Activated naive CD4-positive, alpha-beta T cell treated with anti-CD3 and anti-CD28 coated beads, Interleukin-2, amount 10 ng/mL, durations not matched to agents 7 days and 5 days (primary cell): ENCODE data around the gene UBE2I.

Experiments used
- CTCF ChIA-PET: fragments of 350-600 bp; sonication (Branson Sonifier 250); formaldehyde crosslinking; loops from one replicate; lab custom pipeline; 2021; ENCODE audit warnings: antibody characterized with exemption; lab: Charles Lee
- DNase-seq: peaks from one replicate; pipeline ENCODE4 v3.0.0-alpha.2; 2020
- H3K27ac Mint-ChIP-seq: one replicate; pipeline ENCODE4 v1.8.0; 2021; ENCODE audit warnings: mild to moderate bottlenecking, moderate library complexity, mixed read lengths
- H3K27me3 Mint-ChIP-seq: one replicate; pipeline ENCODE4 v1.8.0; 2021; ENCODE audit warnings: mild to moderate bottlenecking, mixed read lengths
- H3K36me3 Mint-ChIP-seq: one replicate; pipeline ENCODE4 v1.8.0; 2021; ENCODE audit warnings: mixed read lengths
- H3K4me1 Mint-ChIP-seq: one replicate; pipeline ENCODE4 v1.8.0; 2021; ENCODE audit warnings: mixed read lengths
- H3K4me3 Mint-ChIP-seq: one replicate; pipeline ENCODE4 v1.8.0; 2021; ENCODE audit warnings: mild to moderate bottlenecking, moderate library complexity, mixed read lengths
- H3K9me3 Mint-ChIP-seq: one replicate; pipeline ENCODE4 v1.8.0; 2021; ENCODE audit warnings: mixed read lengths

UBE2I gene

DNA sequence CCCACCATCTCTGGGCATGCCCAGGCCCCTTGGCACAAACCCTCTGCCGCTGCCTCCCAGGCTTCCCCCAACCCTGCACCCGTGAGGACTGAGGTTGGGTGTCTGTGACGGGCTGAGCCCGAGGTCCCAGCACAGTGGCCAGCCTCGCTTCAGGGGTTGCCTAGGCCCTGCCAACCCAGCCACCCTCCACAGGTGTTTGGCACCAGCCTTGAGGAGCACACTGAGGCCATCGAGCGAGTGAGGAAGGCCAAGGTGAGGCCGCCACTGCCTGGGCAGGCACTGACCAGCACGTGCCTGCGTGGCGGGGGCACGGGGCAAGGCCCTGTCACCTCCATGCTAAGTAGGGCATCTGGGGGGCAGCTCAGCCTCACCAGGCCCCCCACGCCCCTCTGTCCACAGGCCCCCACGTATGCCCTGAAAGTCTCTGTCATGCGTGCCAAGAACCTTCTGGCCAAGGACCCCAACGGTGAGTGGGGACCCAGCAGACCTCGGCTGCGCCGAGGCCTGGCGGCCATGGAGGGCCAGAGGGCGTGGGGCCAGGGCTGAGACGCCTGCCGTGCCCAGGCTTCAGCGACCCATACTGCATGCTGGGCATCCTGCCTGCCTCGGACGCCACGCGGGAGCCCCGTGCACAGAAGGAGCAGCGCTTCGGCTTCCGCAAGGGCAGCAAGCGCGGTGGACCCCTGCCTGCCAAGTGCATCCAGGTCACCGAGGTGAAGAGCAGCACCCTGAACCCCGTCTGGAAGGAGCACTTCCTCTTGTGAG is 31.5 kb downstream of the UBE2I start:
- no peaks in the 10 kb centered on the region for H3K9me3 Mint-ChIP-seq
- H3K36me3 Mint-ChIP-seq: no peaks in the 10 kb centered on the region
- CTCF ChIA-PET: no interaction called here
- no peak overlapping the region for H3K27ac Mint-ChIP-seq
- H3K4me3 Mint-ChIP-seq: no peak overlapping the region
- H3K27me3 Mint-ChIP-seq: peaks cover 38% of the 10 kb centered on the region
- DNase-seq: no peak
- peaks cover 21% of the 10 kb centered on the region for H3K4me1 Mint-ChIP-seq

GRCh38 chr16:1341495-1342420 is 32.3 kb downstream of the UBE2I start:
- Mint-ChIP-seq H3K4me3 (peak overlapping the region; percentile 68), H3K27ac (no peak overlapping the region)

GRCh38 chr16:1342526-1343427 is 33.3 kb downstream of the UBE2I start:
- Mint-ChIP-seq H3K4me3 (peak overlapping the region; percentile 68), H3K9me3 (no peaks in the 10 kb centered on the region), H3K27me3 (peaks cover 20% of the 10 kb centered on the region), H3K36me3 (no peaks in the 10 kb centered on the region), H3K4me1 (peaks cover 21% of the 10 kb centered on the region), H3K27ac (peak overlapping the region; percentile 11)
- DNase-seq: peak; percentile 98
- CTCF ChIA-PET: interaction anchor here (1.0 to 1.3 kb wide), 3 partner anchors 12 to 42 kb away, joined by 3 to 5 read pairs (median 3); no protein-coding TSS in a partner anchor

More at GRCh38 chr16:1341495-1342420, 32.3 kb downstream of the UBE2I start:
- Mint-ChIP-seq H3K4me1 (peaks cover 21% of the 10 kb centered on the region), H3K27me3 (peaks cover 30% of the 10 kb centered on the region), H3K36me3 (no peaks in the 10 kb centered on the region), H3K9me3 (no peaks in the 10 kb centered on the region)
- CTCF ChIA-PET: interaction anchor here (1.3 kb wide), 1 partner anchor 41 kb away, joined by 5 read pairs; no protein-coding TSS in a partner anchor
- DNase-seq: no peak

DNA sequence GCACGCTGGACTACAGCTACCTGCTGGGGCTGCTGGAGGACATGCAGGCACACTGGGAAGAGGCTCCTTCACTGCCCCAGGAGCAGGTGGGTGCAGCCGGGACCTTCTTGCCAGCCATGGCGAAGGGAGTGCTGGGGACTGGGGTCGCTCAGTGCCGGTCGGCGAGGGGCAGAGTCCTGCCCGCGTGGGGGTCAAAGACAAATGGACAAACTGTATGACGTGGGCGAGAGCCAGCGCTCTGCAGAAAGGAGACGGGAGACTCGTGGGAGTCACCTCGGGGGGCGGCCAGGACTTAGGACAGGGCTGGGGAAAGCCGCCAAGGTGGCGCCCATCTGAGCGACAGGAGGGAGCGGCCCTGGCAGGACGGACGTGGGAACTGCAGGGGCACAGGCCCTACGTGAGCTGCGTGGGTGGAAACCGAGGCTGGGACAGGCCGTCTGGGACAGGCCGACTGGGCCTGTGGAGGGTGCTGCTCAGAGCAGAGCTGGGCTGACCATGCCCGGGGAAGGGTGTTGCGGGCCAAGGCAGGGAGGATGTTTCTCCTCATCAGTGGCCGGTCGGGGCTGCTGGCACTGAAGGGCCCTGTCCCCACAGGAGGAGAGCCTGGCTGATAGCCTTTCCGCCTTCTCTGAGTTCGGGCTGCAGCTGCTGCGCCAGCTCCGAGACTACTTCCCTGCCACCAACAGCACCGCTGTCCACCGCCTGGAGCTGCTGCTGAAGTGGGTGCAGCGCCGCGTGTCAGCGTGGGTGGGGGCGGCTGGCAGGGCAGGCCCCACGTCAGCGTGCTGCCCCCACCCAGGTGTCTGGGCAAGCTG is 34.2 kb downstream of the UBE2I start:
- Mint-ChIP-seq H3K27me3 (peaks cover 15% of the 10 kb centered on the region), H3K4me3 (peak overlapping the region; percentile 68), H3K27ac (peak overlapping the region; percentile 4), H3K9me3 (no peaks in the 10 kb centered on the region), H3K36me3 (no peaks in the 10 kb centered on the region), H3K4me1 (peaks cover 21% of the 10 kb centered on the region)
- no peak for DNase-seq
- CTCF ChIA-PET: interaction anchor here (1.0 to 1.1 kb wide), 2 partner anchors 13 to 22 kb away, joined by 3 read pairs; no protein-coding TSS in a partner anchor

- H3K4me1 Mint-ChIP-seq: peaks cover 21% of the 10 kb centered on the region
- no peak for DNase-seq
- no peak overlapping the region for H3K4me3 Mint-ChIP-seq
- no peaks in the 10 kb centered on the region for H3K9me3 Mint-ChIP-seq
- H3K27ac Mint-ChIP-seq: no peak overlapping the region
- CTCF ChIA-PET: no interaction called here
- H3K27me3 Mint-ChIP-seq: peaks cover 15% of the 10 kb centered on the region
- no peaks in the 10 kb centered on the region for H3K36me3 Mint-ChIP-seq
Measured at GRCh38 chr16:1344499-1344898, 35.1 kb downstream of the UBE2I start.

- Mint-ChIP-seq H3K9me3 (no peaks in the 10 kb centered on the region), H3K4me1 (peaks cover 21% of the 10 kb centered on the region), H3K4me3 (no peak overlapping the region), H3K27me3 (peaks cover 15% of the 10 kb centered on the region), H3K36me3 (no peaks in the 10 kb centered on the region), H3K27ac (no peak overlapping the region)
- no peak for DNase-seq
- CTCF ChIA-PET: no interaction called here
Measured at GRCh38 chr16:1345087-1345486, 35.7 kb downstream of the UBE2I start.

DNA sequence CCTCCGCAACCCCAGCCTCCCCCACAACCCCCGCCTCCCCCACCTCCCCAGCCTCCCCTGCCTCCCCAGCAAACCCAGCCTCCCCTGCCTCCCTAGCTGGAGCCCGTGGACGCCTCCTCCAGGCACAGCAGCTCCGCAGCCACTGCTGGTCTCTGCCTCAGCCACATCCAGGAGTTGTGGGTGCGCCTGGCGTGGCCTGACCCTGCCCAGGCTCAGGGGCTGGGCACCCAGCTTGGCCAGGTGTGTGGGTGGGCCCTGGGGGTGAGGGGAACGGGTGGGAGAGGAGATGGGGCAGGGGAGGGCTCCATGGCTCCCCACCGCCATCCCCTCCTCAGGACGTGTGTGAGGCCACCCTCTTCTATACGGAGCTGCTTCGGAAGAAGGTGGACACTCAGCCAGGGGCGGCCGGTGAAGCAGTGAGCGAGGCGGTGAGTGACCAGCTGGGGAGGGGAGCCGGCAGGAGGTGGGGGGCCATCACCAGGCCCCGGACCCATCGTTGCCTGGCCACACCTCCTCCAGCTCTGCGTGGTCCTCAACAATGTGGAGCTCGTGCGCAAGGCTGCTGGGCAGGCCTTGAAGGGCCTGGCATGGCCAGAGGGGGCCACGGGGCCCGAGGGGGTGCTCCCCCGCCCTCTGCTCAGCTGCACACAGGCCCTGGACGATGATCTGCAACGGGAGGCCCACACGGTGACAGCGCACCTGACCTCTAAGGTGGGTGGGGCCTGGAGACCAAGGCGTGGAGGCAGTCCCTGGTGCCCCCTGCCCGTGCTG is 36.4 kb downstream of the UBE2I start:
- Mint-ChIP-seq H3K9me3 (no peaks in the 10 kb centered on the region), H3K27ac (no peak overlapping the region), H3K27me3 (peaks cover 15% of the 10 kb centered on the region), H3K4me3 (no peak overlapping the region), H3K36me3 (no peaks in the 10 kb centered on the region), H3K4me1 (peaks cover 26% of the 10 kb centered on the region)
- no peak for DNase-seq
- CTCF ChIA-PET: interaction anchor here (0.9 kb wide), 1 partner anchor 8 kb away, joined by 4 read pairs; no protein-coding TSS in a partner anchor

DNA sequence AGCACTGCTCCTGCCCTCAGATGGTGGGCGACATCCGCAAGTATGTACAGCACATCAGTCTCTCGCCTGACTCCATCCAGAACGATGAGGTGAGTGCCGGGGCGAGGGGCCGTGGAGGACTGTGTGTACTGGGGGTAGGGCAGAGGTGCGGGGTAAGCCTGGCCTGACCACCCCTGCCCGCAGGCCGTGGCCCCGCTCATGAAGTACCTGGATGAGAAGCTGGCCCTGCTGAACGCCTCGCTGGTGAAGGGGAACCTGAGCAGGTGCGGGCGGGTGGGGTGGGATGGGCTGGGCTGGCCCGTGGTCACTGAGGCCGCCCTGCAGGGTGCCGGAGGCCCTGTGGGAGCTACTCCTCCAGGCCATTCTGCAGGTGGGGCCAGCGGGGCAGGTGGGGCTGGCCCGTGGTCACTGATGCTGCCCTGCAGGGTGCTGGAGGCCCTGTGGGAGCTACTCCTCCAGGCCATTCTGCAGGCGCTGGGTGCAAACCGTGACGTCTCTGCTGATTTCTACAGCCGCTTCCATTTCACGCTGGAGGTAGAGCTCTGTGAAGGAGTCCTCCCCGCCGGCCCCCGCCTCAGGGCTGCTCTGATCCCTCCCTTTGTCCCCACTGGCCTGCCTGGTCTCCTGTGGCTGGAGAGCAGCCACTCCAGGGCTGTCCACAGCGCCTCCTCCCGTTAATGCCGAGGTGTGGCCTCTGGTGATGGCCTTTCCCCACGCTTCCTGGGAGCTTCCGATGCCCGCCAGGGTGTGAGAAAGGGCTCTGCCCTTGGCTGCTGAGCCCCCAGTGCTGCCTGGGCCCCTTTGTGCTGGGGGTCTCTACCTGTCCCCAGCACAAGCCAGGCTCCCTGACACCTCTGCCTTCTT is 37.2 kb downstream of the UBE2I start:
- peaks cover 15% of the 10 kb centered on the region for H3K27me3 Mint-ChIP-seq
- no peak overlapping the region for H3K27ac Mint-ChIP-seq
- H3K36me3 Mint-ChIP-seq: no peaks in the 10 kb centered on the region
- no peaks in the 10 kb centered on the region for H3K9me3 Mint-ChIP-seq
- H3K4me3 Mint-ChIP-seq: no peak overlapping the region
- H3K4me1 Mint-ChIP-seq: peaks cover 29% of the 10 kb centered on the region
- no peak for DNase-seq
- CTCF ChIA-PET: interaction anchor here (0.9 to 1.1 kb wide), 2 partner anchors 9 to 17 kb away, joined by 3 to 4 read pairs; no protein-coding TSS in a partner anchor

DNA sequence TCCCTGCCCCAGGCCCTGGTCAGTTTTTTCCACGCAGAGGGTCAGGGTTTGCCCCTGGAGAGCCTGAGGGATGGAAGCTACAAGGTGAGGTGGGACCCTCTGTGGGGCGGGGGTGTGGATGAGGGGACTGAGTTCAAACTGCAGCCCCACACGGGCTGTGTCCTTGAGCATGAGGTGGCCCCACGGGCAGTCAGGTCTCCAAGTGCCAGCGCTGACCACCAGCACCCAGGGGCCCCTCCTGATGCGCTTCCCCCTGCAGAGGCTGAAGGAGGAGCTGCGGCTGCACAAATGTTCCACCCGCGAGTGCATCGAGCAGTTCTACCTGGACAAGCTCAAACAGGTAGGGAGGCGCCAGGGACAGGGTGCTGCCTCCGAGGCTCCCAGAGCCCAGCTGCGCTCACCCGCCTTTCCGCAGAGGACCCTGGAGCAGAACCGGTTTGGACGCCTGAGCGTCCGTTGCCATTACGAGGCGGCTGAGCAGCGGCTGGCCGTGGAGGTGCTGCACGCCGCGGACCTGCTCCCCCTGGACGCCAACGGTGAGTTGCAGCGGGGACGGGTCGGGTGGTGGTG is 37.9 kb downstream of the UBE2I start:
- Mint-ChIP-seq H3K27me3 (peaks cover 12% of the 10 kb centered on the region), H3K4me3 (no peak overlapping the region), H3K9me3 (no peaks in the 10 kb centered on the region), H3K27ac (no peak overlapping the region), H3K4me1 (peaks cover 26% of the 10 kb centered on the region), H3K36me3 (peaks cover under 1% of the 10 kb centered on the region)
- DNase-seq: no peak
- CTCF ChIA-PET: interaction anchor here (1.1 kb wide), 1 partner anchor 16 kb away, joined by 3 read pairs; no protein-coding TSS in a partner anchor

GRCh38 chr16:1347962-1348361 is 38.5 kb downstream of the UBE2I start:
- H3K27me3 Mint-ChIP-seq: peaks cover 6% of the 10 kb centered on the region
- no peak overlapping the region for H3K27ac Mint-ChIP-seq
- DNase-seq: no peak
- H3K36me3 Mint-ChIP-seq: peaks cover 4% of the 10 kb centered on the region
- H3K9me3 Mint-ChIP-seq: no peaks in the 10 kb centered on the region
- peaks cover 24% of the 10 kb centered on the region for H3K4me1 Mint-ChIP-seq
- CTCF ChIA-PET: no interaction called here
- no peak overlapping the region for H3K4me3 Mint-ChIP-seq

DNA sequence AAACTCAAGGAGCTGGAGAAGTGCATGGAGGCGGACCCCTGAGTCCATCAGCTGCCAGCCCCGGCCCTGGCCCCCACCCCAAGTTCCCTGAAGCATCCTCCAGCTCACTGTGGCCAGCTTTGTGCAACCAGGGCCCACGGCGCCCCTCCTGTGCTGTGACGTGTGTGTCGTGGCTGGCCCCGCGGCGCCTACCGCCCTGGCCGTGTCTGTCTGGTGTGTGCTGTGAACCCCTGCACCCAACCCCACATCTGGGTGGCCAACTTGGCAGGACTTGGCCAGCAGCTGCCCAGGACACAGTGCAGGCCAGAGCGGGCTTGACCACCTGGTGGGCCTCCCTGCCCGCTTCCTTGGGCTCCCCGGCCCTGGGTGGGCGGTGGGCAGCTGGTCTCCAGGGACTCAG is 39.0 kb downstream of the UBE2I start:
- peaks cover 24% of the 10 kb centered on the region for H3K4me1 Mint-ChIP-seq
- no peak overlapping the region for H3K4me3 Mint-ChIP-seq
- H3K9me3 Mint-ChIP-seq: no peaks in the 10 kb centered on the region
- H3K36me3 Mint-ChIP-seq: peaks cover 4% of the 10 kb centered on the region
- CTCF ChIA-PET: no interaction called here
- peaks cover 1% of the 10 kb centered on the region for H3K27me3 Mint-ChIP-seq
- H3K27ac Mint-ChIP-seq: no peak overlapping the region
- DNase-seq: no peak
